ENCODE data around the gene WWC1.
A peak's percentile ranks its signal among the peaks of the same experiment; 100 is the strongest.

Gene WWC1

GRCh38 chr5:168291342-168291963, at the start of gene WWC1:
TSS of gene WWC1 (plus strand) at chr5:168291645. CDS start at chr5:168292153, 508 bp downstream.
- DNase-seq (ENCODE audit: low read depth) = peak; percentile 11

GRCh38 chr5:168244838-168245559, 46.4 kb upstream of the WWC1 start:
- no peak for DNase-seq (ENCODE audit: low read depth)

DNA sequence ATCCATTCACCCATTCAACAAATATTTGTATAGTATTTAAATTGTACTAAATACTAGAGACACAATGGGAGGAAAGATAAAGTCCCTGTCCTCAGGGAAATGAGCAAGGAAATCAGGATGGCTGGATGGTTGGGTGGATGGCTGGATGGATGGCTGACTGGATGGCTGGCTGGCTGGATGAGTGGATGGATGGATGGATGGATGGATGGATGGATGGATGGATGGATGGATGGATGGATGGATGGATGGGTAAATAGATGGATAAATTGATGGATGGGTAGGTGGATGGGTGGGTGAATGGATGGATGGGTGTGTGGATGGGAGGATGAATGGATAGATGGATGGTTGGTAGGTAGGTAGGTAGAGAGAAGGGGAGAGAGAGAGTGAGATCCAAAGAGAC, 41.5 kb upstream of the WWC1 start:
- no peak for DNase-seq (ENCODE audit: low read depth)

DNA sequence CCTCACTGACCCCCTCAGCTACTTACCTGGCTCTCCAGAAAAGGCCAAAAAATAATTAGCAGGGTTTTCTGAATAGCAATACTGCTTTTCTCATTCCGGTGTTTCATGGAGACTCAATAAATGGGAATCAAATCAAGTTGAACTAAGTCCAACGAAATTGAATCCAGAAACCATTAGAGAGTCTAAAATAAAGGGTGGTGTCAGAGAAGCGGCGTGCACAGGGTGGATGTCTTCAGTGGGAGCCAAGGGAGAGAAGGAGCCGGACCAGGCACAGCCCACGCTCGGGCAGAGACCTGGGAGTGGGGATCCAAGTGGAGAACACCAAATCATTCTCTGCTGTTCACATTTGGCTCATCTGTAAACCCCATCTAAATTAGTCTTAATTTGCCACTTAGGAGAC, 40.2 kb upstream of the WWC1 start:
- no peak for DNase-seq (ENCODE audit: low read depth)

DNA sequence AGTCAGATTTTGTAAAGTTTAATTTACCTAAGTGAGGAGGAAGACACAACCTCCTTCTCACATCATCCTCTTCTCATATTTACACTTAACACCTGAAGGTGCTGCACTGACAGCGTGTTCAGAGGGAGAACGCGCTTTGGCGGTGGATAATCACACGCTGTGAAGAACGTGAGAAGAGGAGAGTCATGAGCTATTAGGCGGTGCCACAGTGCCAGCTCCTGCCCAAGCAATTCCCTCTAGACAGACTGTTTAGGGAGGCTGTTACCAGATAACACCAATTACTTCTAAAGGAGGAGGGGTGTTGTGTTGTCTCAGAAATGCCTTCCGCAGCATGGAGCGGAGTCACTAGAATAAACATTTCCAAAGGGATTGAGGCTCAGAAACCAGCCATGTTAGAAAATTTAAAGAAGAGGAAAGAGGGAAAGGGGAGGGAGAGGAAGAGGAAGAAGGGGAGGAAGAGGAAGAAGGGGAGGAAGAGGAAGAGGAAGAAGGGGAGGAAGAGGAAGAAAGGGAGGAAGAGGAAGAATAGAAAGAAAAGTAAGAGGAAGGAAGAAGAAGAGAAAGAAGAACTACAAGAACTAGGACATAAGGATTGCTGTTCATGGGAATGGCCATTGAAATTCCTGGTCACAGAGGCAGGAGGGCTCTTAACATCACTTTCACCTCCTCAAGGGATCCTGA, 37.3 kb upstream of the WWC1 start:
- no peak for DNase-seq (ENCODE audit: low read depth)

GRCh38 chr5:168260353-168261226, 30.9 kb upstream of the WWC1 start:
- no peak for DNase-seq (ENCODE audit: low read depth)

- DNase-seq (ENCODE audit: low read depth) = no peak
Measured at GRCh38 chr5:168261227-168261571, 30.2 kb upstream of the WWC1 start.

- DNase-seq (ENCODE audit: low read depth) = no peak
Measured at GRCh38 chr5:168262042-168262743, 29.3 kb upstream of the WWC1 start.

- no peak for DNase-seq (ENCODE audit: low read depth)
Measured at GRCh38 chr5:168263121-168263520, 28.3 kb upstream of the WWC1 start.

DNA sequence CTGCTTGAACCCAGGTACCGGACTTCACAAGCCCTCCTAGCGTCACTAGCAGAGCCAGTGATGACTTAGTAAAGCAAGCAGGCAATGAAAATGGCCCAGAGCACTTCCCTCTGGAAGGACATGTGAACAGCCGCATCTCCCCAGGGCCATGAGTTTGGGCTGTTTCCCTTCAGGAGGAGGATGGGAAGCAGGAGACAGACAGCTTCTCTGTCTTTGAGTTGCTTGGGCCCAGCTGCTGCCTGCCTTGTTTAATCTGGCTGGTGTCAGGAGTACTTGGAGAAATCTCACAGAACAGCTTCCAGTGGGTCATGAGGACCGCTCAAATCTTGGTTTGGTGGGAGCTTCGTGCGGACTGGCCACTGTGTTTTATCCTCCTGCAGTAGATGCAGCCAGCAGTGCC, 25.4 kb upstream of the WWC1 start:
- no peak for DNase-seq (ENCODE audit: low read depth)

DNA sequence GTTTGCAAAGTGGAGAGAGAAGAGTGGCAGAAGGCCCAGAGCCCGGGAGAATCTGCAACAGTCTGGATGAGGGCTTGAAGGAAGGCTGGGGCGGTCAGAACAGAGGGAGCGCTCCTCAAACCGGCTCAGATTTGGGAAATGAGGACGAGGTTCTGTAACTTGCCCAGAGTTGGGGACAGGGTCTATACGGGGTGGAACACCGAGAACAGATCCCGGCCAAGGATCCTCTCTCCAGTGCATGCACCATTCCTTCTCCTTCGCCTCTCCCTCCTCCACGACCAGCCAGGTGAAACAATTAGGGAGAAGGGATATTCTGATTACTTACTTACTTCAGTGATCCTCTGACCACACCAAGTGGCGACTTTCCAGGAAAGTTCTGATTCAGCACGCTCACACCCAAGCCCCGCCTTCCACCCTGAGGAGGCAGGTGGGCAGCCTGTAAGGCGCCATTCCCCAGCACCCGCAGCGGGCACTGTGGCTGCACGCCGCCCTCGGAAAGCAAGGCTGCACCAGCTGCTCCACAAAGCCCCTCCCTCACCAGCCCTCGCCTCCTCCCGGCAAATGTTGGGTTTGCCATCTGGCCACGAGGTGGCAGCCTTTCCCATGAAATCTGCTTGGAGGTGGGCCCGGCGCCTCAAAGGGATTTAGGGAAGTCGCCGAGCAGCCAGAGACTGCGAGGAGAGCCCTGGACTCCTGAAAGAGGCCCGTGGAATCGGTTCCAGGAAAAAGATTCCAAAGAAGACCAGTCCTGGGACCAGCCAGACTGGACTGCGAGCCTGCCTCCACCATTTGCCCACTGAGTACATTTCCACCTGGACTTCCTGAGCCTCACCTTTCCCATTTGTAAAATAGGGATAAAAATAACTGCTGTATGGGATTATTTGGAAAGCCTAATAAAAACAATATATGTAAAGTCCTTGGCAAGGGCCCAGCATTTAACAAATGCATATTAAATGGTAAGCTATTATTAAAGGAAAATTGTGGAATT, 22.2 kb upstream of the WWC1 start:
- peak; percentile 68 for DNase-seq (ENCODE audit: low read depth)

- no peak for DNase-seq (ENCODE audit: low read depth)
Measured at GRCh38 chr5:168269937-168270330, 21.5 kb upstream of the WWC1 start.

- no peak for DNase-seq (ENCODE audit: low read depth)
Measured at GRCh38 chr5:168270476-168270875, 21.0 kb upstream of the WWC1 start.

DNA sequence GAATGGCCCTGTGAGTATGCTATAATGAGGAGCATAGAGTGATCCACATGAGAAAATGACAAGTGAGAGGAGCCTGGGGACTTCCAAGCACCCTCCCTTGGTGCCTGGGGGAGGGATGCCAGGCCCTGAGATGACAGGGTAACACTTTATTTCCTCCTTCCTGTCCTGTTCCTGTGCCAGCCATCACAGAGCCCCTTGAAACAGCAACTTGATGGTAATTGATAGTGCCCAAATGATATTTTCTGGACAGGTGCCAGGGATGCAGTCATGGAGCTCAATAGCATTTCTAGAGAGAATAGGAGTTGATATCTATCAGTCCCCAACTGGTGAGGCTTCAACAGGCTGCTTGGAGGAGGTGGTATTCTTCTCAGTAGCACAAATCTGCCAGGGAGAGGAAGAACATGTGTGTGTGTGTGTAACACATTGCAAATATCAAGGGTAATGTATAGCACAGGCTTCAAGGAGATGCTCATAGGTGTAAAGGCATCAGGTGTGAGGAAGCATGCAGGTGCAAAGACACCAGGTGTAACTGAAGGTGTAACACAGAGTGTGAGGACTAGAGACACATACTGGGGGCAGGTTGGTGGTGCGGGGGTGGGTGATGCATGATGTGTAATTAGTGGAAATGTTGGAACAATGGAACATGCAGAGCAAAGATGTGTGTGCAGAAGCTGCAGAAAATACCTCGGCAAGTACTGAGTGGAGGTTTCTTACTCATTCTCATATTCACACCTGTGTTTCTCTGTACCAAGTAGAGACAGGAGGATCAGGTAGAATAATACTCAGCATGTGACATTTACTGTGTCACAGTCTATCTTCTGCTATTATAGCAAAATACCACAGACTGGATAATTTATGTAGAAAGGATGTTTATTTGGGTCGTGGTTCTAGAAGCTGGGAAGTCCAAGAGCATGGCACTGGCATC, 18.1 kb upstream of the WWC1 start:
- DNase-seq (ENCODE audit: low read depth) = no peak

DNA sequence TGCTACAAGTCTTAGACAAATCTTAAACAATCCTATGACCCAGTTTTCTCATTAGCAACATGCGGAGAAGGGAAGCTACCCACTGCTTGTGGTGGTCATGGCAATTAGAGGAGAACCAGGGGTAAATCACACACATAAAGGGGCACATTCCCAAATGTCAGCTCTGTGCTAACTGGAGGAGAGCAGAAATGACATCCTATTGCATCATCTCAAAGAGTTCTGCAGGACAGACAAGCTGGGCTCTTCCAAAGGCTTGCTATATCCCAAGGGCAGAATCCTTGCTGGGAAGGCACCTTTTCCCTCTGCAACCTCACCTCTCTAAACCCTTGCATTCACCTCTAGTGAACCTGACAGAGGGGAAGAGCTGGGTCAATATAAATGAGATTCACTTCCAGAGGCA, 17.0 kb upstream of the WWC1 start:
- no peak for DNase-seq (ENCODE audit: low read depth)

GRCh38 chr5:168275940-168276339, 15.5 kb upstream of the WWC1 start:
- no peak for DNase-seq (ENCODE audit: low read depth)

DNA sequence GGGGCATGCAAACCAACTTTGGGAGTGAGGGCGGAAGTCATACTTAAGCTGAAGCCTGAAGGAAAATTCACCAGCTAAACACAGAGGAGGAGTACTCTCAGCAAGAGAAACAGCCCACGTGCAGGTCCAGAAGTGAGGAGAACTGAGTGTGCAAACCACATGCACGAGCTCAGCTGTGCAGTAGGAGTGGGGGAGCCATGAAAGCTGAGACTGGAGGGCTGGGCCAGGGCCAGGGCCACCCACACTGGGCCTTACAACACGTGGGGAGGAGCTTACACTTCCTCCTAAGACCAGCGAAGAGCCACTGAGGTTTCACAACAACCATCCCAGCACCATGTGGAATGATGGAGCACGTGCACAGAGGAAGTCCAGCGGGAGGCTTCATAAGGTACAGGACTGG, 9.3 kb upstream of the WWC1 start:
- peak; percentile 44 for DNase-seq (ENCODE audit: low read depth)

DNA sequence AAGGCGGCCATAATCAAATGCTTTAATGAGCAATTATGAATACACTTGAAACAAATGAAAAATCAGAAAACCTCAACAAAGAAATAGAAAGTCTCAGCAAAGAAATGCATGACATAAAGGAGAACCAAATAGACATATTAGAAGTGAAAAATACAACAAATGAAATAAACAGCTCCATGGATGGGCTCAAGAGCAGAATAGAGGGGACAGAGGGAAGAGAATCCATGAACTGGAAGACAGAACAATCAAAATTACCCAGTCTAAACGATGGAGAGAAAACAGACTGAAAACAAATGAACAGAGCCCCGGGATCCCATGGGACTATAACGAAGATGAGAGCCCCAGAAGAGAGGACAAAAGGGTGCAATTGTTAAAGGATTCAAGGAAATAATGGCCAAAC, 6.6 kb upstream of the WWC1 start:
- DNase-seq (ENCODE audit: low read depth) = no peak

DNA sequence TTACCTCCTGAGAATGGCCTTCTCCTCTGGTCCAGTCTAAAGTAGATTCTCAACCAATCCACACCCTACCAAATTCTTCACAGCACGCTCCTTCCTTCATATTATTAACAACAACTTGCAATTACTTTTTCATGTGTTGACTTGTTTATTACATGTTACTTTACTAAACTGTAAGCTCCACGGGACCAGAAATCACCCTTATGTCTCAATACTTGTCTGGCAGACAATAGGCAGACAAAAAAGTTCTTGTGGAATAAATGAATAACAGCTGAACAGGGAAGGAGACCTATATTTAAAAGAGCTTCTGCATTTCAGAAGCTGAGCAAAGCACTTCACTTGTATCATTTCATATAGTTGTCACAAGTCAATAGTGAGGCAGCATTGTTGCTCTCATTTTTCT, 5.7 kb upstream of the WWC1 start:
- no peak for DNase-seq (ENCODE audit: low read depth)

DNA sequence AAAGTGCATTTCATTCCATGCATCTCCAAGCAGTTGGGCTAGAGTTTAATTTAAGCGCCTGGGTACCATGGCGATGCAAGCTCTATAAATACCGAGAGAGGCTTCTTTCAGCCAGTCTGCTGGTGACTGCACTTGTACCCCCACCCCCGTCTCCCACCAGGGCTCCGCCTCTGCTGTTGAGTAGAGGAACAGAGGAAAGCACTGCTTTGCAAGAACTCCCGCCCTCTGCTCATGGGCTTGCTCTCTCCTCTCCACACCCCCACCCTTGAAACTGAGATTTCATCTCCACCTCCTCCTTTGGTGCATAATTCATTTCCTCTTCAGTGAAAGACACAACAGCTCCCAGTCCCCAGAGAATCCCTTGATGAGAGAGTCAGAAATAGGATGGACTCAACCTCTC, 5.1 kb upstream of the WWC1 start:
- no peak for DNase-seq (ENCODE audit: low read depth)
